H1 (cell line): ENCODE results near the gene LGALS3. TPM values are rescaled to one million over a fixed set of nuclear protein-coding genes. Genes with fewer than 3 reads are reported as not detected.

Experiments used
- RNF2 ChIP-seq: fragments of 200-900, 300-1000 bp; sonication (generic); IDR thresholded peaks from 2 replicates; pipeline ENCODE4 v1.7.1; 2016; ENCODE audit warnings: borderline replicate concordance, low read depth, mild to moderate bottlenecking, antibody characterized with exemption, low read length; ENCODE audit not compliant: poor library complexity, severe bottlenecking; ENCODE audit errors: missing control alignments
- polyA plus RNA-seq, 7 experiments: library from polyadenylated mRNA; depleted of rRNA in 3 of 7; stranded (reverse) in 5 of 7; unstranded in 2 of 7; fragments of >200 nt in 5 of 7; fragments of 200-250 nt in 2 of 7; gene quantifications; 1 replicate in 5 of 7; 2 replicates in 1 of 7; 4 replicates in 1 of 7; pipeline versions ENCODE4 v1.2.1 to v1.2.3, GENCODE V29; 2011 to 2013; ENCODE audit warnings: missing spikeins in 2 of 7, mixed read lengths in 2 of 7
- total RNA-seq: library from RNA; stranded (reverse); fragmentation: NEBNext Ultra II Directional; extraction: Animal tissue kit (Norgen Biotek cat#: 25700); gene quantifications from 2 replicates; pipeline ENCODE4 v1.2.1, GENCODE V29; 2021

The LGALS3 gene
- total and polyA plus RNA-seq, 2 of the 8 experiments (the other 6 are each of a cell fraction or from before 2014, with no cell fraction given) = 9.7 to 14.5 TPM

GRCh38 chr14:55180434-55180833 is 51.4 kb downstream of the LGALS3 start (continued):
- no peak for TF ChIP-seq RNF2
